Keratinocyte (primary cell): ENCODE data around the gene RBM38. TPM values are rescaled to one million over a fixed set of nuclear protein-coding genes. Genes with fewer than 3 reads are reported as not detected.

Experiments used
- DNase-seq: peaks from one replicate; pipeline ENCODE4 v3.0.0-alpha.2; 2011; ENCODE audit warnings: low read depth, missing footprints, low spot score
- FAIRE-seq: peaks from 2 replicates; lab custom pipeline; 2011; peaks lifted over from hg19 to GRCh38; lab: Jason Lieb, UNC
- H2AFZ ChIP-seq: 2 replicates; pipeline ENCODE4 v1.6.0; 2012; ENCODE audit warnings: low read length, control low read depth, inconsistent platforms; ENCODE audit not compliant: control insufficient read depth
- H3K27ac ChIP-seq: 2 replicates; pipeline ENCODE4 v1.5.1; 2011; ENCODE audit warnings: low read length; ENCODE audit not compliant: control insufficient read depth, insufficient read depth
- H3K27me3 ChIP-seq: 3 replicates; pipeline ENCODE4 v1.6.0; 2011; ENCODE audit warnings: low read length; ENCODE audit not compliant: control insufficient read depth, insufficient read depth; ENCODE audit errors: extremely low read depth
- H3K36me3 ChIP-seq, 2 experiments: 2 replicates in 1 of 2; 3 replicates in 1 of 2; pipeline ENCODE4 v1.5.1; 2011; ENCODE audit warnings: low read length in 2 of 2, mild to moderate bottlenecking in 1 of 2; ENCODE audit not compliant: control insufficient read depth in 2 of 2, insufficient read depth in 2 of 2; ENCODE audit errors: extremely low read depth in 1 of 2
- H3K4me1 ChIP-seq: 3 replicates; pipeline ENCODE4 v1.5.1; 2011; ENCODE audit warnings: low read length; ENCODE audit not compliant: control insufficient read depth, insufficient read depth; ENCODE audit errors: extremely low read depth
- H3K4me2 ChIP-seq: 3 replicates; pipeline ENCODE4 v1.6.0; 2011; ENCODE audit warnings: low read depth, low read length; ENCODE audit not compliant: control insufficient read depth, insufficient read depth; ENCODE audit errors: extremely low read depth
- H3K4me3 ChIP-seq, 3 experiments: fragments of 200-600 bp in 1 of 3; sonication (generic) in 1 of 3; 2 replicates in 2 of 3; 3 replicates in 1 of 3; pipeline ENCODE4 v1.5.1; 2011 to 2016; ENCODE audit warnings: low read length in 3 of 3, mild to moderate bottlenecking in 3 of 3, control low read depth in 2 of 3, inconsistent platforms in 1 of 3, low read depth in 1 of 3, mixed read lengths in 1 of 3, mixed run types in 1 of 3, moderate library complexity in 1 of 3; ENCODE audit not compliant: control insufficient read depth in 2 of 3, insufficient read depth in 2 of 3; ENCODE audit errors: extremely low read depth in 1 of 3
- H3K79me2 ChIP-seq: 2 replicates; pipeline ENCODE4 v1.6.0; 2012; ENCODE audit warnings: low read length; ENCODE audit not compliant: control insufficient read depth, insufficient read depth
- H3K9ac ChIP-seq: 3 replicates; pipeline ENCODE4 v1.6.0; 2011; ENCODE audit warnings: low read length; ENCODE audit not compliant: control insufficient read depth, insufficient read depth; ENCODE audit errors: extremely low read depth
- H3K9me1 ChIP-seq: 3 replicates; pipeline ENCODE4 v1.6.0; 2011; ENCODE audit warnings: low read length; ENCODE audit not compliant: control insufficient read depth, insufficient read depth; ENCODE audit errors: extremely low read depth
- H3K9me3 ChIP-seq: 2 replicates; pipeline ENCODE4 v1.5.1; 2012; ENCODE audit warnings: low read depth, low read length; ENCODE audit not compliant: control insufficient read depth
- H4K20me1 ChIP-seq: 3 replicates; pipeline ENCODE4 v1.6.0; 2011; ENCODE audit warnings: low read length; ENCODE audit not compliant: control insufficient read depth, insufficient read depth; ENCODE audit errors: extremely low read depth
- CTCF ChIP-seq, 3 experiments: IDR thresholded peaks in 1 of 3; conservative IDR thresholded peaks in 1 of 3; optimal IDR thresholded peaks in 1 of 3; 2 replicates in 2 of 3; 3 replicates in 1 of 3; pipeline versions ENCODE3 to v1.5.1; 2011; ENCODE audit warnings: low read length in 3 of 3, mild to moderate bottlenecking in 3 of 3, moderate library complexity in 2 of 3, control low read depth in 1 of 3, inconsistent platforms in 1 of 3; ENCODE audit not compliant: insufficient read depth in 2 of 3; ENCODE audit errors: extremely low read depth in 1 of 3
- EZH2 ChIP-seq: IDR thresholded peaks from one replicate; pipeline ENCODE4 v1.6.1; 2012; ENCODE audit warnings: inconsistent platforms, mild to moderate bottlenecking, low read length, moderate library complexity
- dilution Hi-C: fragments of 300-500 bp; cut with MboI; formaldehyde crosslinking; loops from one replicate; pipeline ENCODE4 v1.7.0; 2020; ENCODE audit warnings: low sequenced_read_pairs; ENCODE audit not compliant: extremely low pct_ligation_motif_present
- polyA plus RNA-seq, 5 experiments: library from polyadenylated mRNA; depleted of rRNA in 3 of 5; stranded (reverse) in 3 of 5; stranded (forward) in 1 of 5; unstranded in 1 of 5; fragments of >200 nt; gene quantifications; 1 replicate in 1 of 5; 2 replicates in 3 of 5; 3 replicates in 1 of 5; pipeline versions ENCODE4 v1.2.1 to v1.2.3, GENCODE V29; 2011 to 2012; ENCODE audit warnings: missing spikeins in 2 of 5, low read depth in 1 of 5, low replicate concordance in 1 of 5

The RBM38 gene
- polyA plus RNA-seq, 1 donor (not counting 4 experiments of a cell fraction or from before 2014, with no cell fraction given): 5.1 TPM

GRCh38 chr20:57370316-57370715, 20.9 kb upstream of the RBM38 start:
- DNase-seq: no peak
- Histone ChIP-seq H3K4me1 (no peaks in the 10 kb centered on the region), H2AFZ (no peak overlapping the region), H3K27ac (no peak overlapping the region), H3K9ac (no peak overlapping the region), H3K27me3 (no peaks in the 10 kb centered on the region), H3K4me2 (no peak overlapping the region), H3K9me1 (no peaks in the 10 kb centered on the region), H3K36me3 (peaks cover 50 to 66% of the 10 kb centered on the region in 2 experiments), H4K20me1 (no peaks in the 10 kb centered on the region), H3K4me3 (no peak overlapping the region), H3K79me2 (no peaks in the 10 kb centered on the region), H3K9me3 (no peaks in the 10 kb centered on the region)
- TF ChIP-seq EZH2: no peak
- no peak for TF ChIP-seq CTCF (optimal IDR thresholded peaks at IDR 0.05 in 1 of 3, IDR thresholded peaks at IDR 0.05 in 1 of 3, conservative IDR thresholded peaks at IDR 0.05 in 1 of 3; ENCODE audit: extremely low read depth in 1 of 3, insufficient read depth in 2 of 3, low read length in 3 of 3)
- no peak for FAIRE-seq
- dilution Hi-C loops: no loop called here

GRCh38 chr20:57371363-57371762, 19.8 kb upstream of the RBM38 start:
- no peaks in the 10 kb centered on the region for H4K20me1 ChIP-seq
- dilution Hi-C loops: no loop called here
- no peak overlapping the region for H2AFZ ChIP-seq
- H3K27ac ChIP-seq: no peak overlapping the region
- H3K27me3 ChIP-seq: no peaks in the 10 kb centered on the region
- no peak overlapping the region for H3K9ac ChIP-seq
- FAIRE-seq (no peak), DNase-seq (no peak)
- no peaks in the 10 kb centered on the region for H3K4me1 ChIP-seq
- H3K79me2 ChIP-seq: no peaks in the 10 kb centered on the region
- H3K9me1 ChIP-seq: no peaks in the 10 kb centered on the region
- no peaks in the 10 kb centered on the region for H3K9me3 ChIP-seq
- H3K4me3 ChIP-seq: no peak overlapping the region
- no peak overlapping the region for H3K4me2 ChIP-seq
- H3K36me3 ChIP-seq: peaks cover 47 to 63% of the 10 kb centered on the region in 2 experiments
- TF ChIP-seq CTCF (optimal IDR thresholded peaks at IDR 0.05 in 1 of 3, IDR thresholded peaks at IDR 0.05 in 1 of 3, conservative IDR thresholded peaks at IDR 0.05 in 1 of 3; ENCODE audit: extremely low read depth in 1 of 3, insufficient read depth in 2 of 3, low read length in 3 of 3) (no peak), EZH2 (no peak)
